SK-N-SH treated with all-trans-retinoic acid at 6 μM for 48 hours (cell line): Measurements from ENCODE around the gene NOX5.

Source experiments
- GLIS3 ChIP-seq: fragments of 250-450 bp; sonication (Bioruptor Pico); IDR thresholded peaks from 2 replicates; pipeline ENCODE4 v1.5.0; 2020; ENCODE audit warnings: mild to moderate bottlenecking, moderate library complexity
- ZFP3 ChIP-seq: fragments of 250-450 bp; sonication (Bioruptor Pico); IDR thresholded peaks from 2 replicates; pipeline ENCODE4 v1.5.0; 2020; ENCODE audit warnings: mild to moderate bottlenecking, moderate library complexity
- ZNF565 ChIP-seq: fragments of 450-650 bp; formaldehyde crosslinking; conservative IDR thresholded peaks from 2 replicates; pipeline ENCODE4 v1.5.0; 2020; ENCODE audit warnings: low read depth, mild to moderate bottlenecking, moderate library complexity

DNA sequence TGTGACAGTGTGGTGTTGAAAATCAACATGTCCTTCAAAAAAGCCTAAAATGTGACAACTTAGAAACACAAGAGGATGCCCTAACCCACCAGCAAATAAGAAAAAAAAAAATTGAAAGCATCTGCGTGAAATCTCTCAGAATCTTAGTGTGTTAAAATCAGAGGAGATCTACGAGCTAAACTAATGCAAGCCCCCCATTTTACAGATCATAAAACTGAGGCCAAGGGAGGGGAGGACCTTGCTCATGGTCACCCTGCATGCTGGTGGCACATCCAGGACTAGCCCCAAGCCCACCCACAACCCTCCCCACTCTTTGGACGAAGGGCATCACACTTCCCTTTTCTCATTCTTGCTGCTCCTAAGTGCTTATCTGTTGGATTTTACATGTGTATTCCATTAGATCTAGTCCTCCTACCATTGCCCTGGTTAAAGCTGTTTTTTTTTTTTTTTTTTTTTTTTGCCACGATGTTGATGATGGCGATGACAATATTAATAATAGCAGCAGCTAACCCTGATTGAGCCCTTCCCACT is 29.1 kb upstream of the NOX5 start:
- no peak for TF ChIP-seq ZFP3 (CRISPR knock-in tag)
- no peak for TF ChIP-seq GLIS3 (CRISPR knock-in tag)
- no peak for TF ChIP-seq ZNF565 (CRISPR knock-in tag)
